HG03025 (cell line): ENCODE data around the gene MAP2K6.

Experiments used
- ATAC-seq: cut with Tn5 transposase; IDR thresholded peaks from one replicate; pipeline ENCODE4 v1.9.1; 2021; ENCODE audit warnings: mild to moderate bottlenecking, moderate library complexity; ENCODE audit not compliant: unreplicated experiment, low FRiP score

Gene MAP2K6

DNA sequence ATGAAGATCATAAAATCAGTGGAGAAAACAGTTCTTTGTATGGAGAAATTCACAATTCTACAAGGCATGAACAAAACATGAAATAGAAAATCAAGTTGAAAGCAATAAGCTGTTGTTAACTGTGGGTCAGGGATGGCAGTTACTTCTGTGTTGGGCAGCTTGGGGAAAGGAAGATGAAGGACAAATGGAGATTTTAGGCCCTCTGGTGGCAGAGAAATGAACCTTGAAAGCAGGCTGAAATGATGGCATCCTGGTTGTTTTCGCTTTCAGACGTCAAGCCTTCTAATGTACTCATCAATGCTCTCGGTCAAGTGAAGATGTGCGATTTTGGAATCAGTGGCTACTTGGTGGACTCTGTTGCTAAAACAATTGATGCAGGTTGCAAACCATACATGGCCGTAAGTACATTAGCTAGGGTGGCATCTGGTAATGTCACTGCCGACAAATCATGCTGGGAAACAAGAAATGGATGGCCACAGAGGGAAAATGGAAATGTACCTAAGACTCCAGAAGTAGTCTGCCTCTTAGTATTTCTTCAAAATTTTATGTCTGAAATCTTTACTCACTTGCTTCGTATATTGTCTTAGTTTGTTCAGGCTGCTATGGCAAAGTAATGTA is 108.9 kb downstream of the MAP2K6 start:
- ATAC-seq: no peak

DNA sequence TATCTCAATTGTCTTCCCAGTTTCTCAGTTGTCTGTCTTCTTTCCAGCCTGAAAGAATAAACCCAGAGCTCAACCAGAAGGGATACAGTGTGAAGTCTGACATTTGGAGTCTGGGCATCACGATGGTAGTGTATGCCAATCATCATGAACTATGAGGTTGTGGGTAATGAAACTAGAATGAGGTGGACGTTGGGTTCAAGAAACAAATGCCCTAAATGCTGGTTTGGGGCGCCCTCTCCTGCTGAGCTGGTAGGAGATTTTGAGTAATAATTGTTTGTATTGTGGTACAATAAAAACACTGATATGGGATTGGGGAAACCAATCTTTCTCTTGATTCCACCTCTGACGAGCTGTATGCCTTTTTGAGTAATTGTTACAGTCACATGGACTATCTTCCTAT is 110.4 kb downstream of the MAP2K6 start:
- no peak for ATAC-seq

GRCh38 chr17:69525920-69526841 is 111.7 kb downstream of the MAP2K6 start:
- no peak for ATAC-seq

DNA sequence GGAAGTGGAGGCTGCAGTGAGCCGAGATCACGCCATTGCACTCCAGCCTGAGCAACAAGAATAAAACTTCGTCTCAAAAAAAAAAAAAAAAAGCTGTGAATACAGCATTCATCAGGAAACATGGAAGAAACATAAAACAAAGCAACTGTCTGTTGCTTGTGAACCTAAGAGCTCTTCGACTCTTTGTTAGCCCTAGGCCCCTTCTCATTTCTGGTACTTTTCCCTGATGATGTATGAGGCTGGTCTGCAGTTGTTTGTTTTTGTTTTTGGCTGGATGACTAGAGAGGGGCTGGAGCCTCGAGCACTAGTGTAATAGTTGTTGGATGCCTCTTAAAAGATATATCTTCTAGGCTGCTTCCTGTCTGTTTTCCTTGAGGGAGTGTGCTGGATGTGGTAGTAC is 113.5 kb downstream of the MAP2K6 start:
- no peak for ATAC-seq

DNA sequence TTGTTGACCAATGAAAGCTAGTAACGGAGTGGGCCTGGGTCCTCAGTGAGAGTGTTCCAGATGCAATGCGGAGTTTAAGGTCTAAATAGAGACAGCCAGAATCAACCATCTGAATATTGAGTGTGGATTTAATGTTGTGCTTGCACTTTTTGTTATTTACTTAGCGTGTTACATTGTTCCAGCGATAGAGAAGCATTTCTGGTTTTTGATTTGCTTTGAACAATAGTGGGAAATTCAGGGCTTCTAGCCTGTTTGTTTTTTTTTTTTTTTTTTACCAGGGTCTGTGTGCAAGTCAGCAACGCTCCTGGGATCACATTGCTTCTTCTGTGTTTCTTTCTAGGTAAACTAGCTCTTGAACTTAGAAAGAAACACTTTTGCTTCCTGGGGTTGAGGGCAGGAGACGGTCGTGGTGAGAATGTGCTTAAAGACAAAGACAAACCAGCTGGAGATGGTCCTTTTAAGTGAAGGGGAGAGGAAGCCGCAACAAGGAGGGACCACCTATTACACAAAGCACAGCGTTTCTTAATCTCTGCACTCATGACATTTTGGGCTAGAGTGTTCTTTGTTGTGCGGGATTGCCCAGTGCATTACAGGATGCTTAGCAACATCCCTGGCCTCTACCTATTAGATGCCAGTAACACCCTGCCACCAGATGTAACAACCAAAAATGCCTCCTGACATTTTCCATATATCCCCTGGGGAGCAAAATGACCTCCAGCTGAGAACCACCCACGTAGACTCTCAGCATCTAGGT is 119.2 kb downstream of the MAP2K6 start:
- no peak for ATAC-seq

DNA sequence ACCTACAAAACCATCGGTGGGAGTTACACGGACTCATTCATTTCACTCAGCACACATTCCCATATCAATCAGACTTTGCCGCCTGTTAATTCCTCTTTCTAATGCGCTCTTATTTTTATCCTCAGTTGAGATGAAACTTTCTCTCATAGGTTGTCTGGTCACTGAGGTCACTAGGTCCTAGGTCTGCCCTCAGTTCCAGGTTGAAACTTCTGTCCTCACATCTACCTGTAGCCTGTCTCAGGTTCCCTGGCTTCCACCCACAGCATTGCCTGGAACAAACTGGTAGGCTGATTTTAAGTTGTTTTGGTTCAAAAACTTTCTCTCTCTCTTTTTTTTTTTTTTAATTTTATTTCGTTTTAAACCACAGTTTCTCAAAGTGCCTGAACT is 119.7 kb downstream of the MAP2K6 start:
- ATAC-seq: no peak

DNA sequence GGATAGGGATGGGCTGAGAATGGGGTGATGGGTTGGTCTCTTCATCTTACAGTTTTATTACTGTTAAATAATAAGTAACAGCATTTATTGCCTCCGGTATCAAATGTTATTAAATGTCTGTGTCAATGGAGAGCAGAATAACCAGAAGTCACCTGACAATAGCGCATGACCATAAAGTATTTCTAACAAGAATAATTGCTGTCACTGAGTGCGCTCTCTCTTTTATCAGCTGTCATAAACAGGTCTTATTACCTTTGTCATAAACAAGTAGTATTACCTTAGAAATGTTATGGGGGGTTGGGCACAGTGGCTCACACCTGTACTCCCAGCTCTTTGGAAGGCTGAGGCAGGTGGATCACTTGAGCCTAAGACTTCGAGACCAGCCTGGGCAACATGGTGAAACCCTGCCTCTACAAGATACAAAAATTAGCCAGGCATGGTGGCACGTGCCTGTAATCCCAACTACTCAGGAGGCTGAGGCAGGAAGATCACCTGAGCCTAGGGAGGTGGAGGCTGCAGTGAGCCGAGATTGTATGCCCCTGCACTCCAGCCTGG is 120.6 kb downstream of the MAP2K6 start:
- ATAC-seq: no peak

- no peak for ATAC-seq
Observed at GRCh38 chr17:69538795-69539194, 124.3 kb downstream of the MAP2K6 start.

DNA sequence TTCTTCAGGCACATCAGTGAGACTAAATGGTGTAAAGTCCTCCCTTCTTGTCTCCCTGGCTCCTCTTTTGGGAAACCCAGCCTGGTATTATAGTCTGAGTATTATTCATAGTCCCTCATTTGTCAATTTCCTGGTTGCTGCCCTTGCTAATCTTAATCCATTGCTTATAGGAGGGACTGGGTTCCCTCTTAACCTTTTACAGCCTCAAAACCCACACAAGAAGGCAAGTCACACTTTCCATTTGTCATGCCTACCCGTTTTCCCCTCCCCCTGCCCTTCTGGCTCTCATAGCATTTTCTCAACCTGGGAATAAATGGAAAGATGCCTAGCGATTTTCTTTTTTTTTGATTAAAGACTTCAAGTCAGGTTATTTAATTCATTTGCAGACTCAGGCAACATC is 124.8 kb downstream of the MAP2K6 start:
- ATAC-seq: no peak

GRCh38 chr17:69539781-69540319 is 125.4 kb downstream of the MAP2K6 start:
- no peak for ATAC-seq

GRCh38 chr17:69540356-69540755 is 125.9 kb downstream of the MAP2K6 start:
- no peak for ATAC-seq

GRCh38 chr17:69547230-69547629 is 132.7 kb downstream of the MAP2K6 start:
- no peak for ATAC-seq

GRCh38 chr17:69547947-69548346 is 133.4 kb downstream of the MAP2K6 start:
- ATAC-seq: peak; percentile 78

DNA sequence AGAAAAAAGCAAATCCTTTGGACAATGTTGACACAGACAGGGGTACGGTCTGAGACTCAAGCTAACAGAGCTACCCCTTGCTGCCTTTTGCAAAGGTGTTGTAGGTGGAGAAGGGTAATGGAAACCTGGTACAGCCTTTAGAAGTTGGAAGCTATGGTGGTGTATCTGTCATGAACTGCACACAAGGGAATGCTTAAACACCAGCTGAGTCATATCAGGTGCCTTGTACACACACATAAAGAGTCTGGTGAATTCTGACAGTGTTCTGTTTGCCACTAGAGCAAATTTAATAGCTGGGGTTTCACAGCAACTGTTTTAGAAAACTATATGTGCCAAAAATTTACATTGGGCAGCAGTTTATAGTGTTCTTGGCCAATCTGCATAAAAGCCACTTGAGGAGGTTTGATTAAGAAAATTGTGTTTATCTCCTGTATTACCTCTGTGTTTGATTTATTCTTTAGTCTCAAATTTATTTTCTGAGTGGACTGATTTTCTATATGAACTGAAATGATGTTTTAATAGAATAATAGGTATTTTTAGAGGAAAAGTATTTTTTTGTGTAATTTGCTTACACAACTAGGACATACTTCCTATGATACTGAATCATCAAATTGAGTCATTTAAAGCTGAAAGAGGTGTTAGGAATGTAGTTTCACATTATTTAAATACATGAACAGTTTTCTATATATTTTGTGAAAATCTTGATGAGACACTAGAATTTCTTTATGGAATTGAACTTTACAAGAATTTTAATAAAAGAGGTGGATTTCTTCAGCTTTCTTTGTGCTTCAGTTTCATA is 136.9 kb downstream of the MAP2K6 start:
- ATAC-seq: no peak

- ATAC-seq: no peak
Observed at GRCh38 chr17:69552986-69553667, 138.6 kb downstream of the MAP2K6 start.

- ATAC-seq: no peak
Observed at GRCh38 chr17:69555056-69555455, 140.6 kb downstream of the MAP2K6 start.

- ATAC-seq: no peak
Observed at GRCh38 chr17:69557339-69557738, 142.8 kb downstream of the MAP2K6 start.

- ATAC-seq: no peak
Observed at GRCh38 chr17:69558796-69559195, 144.3 kb downstream of the MAP2K6 start.

DNA sequence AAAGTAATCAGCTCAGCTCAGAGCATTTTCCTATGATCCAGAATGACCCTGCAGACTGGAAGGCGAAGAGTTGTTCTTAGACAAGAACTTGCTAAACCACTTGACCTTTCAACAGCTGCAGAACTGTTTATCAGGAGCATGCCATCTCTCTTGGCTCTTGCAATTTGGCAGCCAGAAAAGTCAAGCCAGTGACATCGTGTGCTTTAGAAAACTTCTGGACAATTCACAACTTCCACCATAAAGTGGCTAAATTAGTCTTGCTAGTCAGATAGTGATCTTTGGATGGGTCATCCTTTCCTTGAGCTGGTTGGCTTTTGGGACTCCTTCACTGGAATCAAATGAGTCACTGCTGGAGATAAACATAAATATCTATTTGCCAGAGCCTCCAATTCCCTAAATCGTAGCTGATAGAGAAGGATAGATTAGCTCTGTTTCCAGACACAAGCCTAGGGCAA is 146.5 kb downstream of the MAP2K6 start:
- ATAC-seq: no peak
